Measurements from ENCODE around the gene NUDCD3. TPM values are rescaled to one million over a fixed set of nuclear protein-coding genes. Genes with fewer than 3 reads are reported as not detected.
A peak's percentile ranks its signal among the peaks of the same experiment; 100 is the strongest.

NUDCD3 gene
- total RNA-seq, 3 donors from 2014 or later: 52.1 to 64.0 (median 60.0) TPM

DNA sequence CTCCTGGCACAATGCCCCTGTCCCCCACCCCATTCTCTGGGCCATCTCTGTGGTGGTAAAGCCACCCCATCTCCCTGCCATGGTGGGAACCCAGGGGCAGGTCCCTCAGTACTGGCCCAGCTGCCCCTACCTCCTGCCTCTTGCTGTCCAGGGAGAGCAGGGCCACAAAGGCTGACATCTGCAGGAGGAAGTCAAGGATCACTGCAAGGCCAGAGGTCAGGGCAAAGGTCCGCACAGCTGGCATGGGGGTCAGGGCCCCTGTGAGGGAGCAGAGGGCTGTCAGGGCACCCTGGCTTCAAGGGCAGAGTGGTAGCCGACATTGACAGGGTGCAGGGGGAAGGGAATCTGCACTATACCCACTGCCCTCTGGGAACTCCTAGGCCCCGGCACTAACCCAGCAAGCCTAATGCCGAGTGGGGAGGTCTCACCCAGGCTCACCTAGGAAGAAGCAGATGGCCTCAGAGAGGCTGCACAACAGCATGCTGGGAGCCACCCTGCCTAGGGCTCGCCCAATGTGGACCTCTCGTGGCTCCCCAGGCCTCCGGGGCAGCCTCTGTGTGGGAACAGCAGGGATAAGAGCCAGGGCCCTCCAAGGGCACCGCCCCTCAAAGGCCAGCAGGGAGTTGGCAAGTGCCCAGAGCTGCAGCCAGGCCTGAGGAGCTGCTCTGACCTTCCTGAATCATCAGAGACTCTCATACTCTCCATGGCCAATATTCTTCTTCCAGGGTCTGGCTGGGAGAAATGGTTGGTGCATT lies 43.0 kb upstream of the NUDCD3 start:
- TF ChIP-seq, protein P1, sequence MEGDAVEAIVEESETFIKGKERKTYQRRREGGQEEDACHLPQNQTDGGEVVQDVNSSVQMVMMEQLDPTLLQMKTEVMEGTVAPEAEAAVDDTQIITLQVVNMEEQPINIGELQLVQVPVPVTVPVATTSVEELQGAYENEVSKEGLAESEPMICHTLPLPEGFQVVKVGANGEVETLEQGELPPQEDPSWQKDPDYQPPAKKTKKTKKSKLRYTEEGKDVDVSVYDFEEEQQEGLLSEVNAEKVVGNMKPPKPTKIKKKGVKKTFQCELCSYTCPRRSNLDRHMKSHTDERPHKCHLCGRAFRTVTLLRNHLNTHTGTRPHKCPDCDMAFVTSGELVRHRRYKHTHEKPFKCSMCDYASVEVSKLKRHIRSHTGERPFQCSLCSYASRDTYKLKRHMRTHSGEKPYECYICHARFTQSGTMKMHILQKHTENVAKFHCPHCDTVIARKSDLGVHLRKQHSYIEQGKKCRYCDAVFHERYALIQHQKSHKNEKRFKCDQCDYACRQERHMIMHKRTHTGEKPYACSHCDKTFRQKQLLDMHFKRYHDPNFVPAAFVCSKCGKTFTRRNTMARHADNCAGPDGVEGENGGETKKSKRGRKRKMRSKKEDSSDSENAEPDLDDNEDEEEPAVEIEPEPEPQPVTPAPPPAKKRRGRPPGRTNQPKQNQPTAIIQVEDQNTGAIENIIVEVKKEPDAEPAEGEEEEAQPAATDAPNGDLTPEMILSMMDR (IDR thresholded peaks at IDR 0.05): no peak
- TF ChIP-seq POLR2A (IDR thresholded peaks at IDR 0.05): no peak
- TF ChIP-seq POLR2AphosphoS5 (IDR thresholded peaks at IDR 0.05): no peak
- Histone ChIP-seq H3K27ac (no peak overlapping the region), H3K36me3 (no peaks in the 10 kb centered on the region), H3K4me1 (no peaks in the 10 kb centered on the region), H3K27me3 (no peaks in the 10 kb centered on the region), H3K4me3 (no peak overlapping the region), H3K9me3 (no peaks in the 10 kb centered on the region)
- no peak for DNase-seq (ENCODE audit: low spot score in 2 of 2)
- intact Hi-C loops (cut with DNase I; ENCODE audit: low total_unique reads): no loop called here

DNA sequence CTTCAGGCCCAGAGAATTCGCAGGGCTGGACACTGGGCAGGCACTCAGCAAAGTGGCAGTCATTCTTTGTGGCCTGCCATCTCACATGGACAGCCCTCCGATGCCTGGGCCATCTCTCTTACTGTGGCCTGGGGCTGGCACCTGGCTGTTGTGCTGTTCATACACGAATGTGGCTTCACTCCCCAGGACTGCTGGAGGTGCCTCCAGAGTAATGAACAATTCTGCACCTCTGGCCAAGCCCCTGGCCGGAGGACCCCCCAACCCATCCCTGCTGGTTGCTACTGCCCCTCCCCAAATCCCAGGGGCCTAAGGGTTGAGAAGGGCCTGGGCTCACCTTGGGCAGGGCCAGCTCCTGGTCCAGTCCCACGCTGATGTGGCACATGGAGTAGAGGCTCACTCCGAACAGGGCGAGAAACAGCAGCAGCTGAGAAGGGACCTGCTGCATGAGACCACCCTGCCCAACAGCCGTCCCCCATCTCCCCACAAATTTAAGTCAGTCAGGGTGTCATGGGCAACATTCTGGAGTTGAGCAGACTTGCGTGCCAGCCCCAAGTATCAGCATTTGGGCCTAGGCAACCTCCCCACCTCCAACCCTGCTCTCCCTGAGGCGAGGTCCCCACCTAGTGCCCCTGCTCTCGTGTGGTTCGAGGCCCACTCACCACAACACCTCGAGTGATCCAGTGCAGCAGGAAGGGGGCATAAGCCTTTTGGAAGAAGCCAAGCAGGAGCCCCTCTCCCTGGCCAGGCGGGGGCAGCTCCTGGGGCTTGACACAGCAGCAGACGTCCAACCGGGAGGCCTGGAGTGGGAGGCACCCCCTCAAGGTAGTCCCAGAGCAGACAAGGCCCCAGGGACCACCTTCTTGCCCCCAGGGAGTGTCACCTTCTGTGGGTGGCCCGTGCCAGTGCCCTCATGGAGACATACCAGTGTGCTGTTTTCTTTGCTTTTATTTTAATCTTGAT lies 41.2 kb upstream of the NUDCD3 start:
- intact Hi-C loops (cut with DNase I; ENCODE audit: low total_unique reads): no loop called here
- Histone ChIP-seq H3K4me3 (no peak overlapping the region), H3K27me3 (no peaks in the 10 kb centered on the region), H3K27ac (no peak overlapping the region), H3K4me1 (no peaks in the 10 kb centered on the region), H3K9me3 (peaks cover 5 to 6% of the 10 kb centered on the region in 2 donors), H3K36me3 (no peaks in the 10 kb centered on the region)
- TF ChIP-seq, protein P1 (IDR thresholded peaks at IDR 0.05): no peak
- TF ChIP-seq POLR2A (IDR thresholded peaks at IDR 0.05) (no peak), POLR2AphosphoS5 (IDR thresholded peaks at IDR 0.05) (no peak)
- DNase-seq (ENCODE audit: low spot score in 2 of 2): no peak

DNA sequence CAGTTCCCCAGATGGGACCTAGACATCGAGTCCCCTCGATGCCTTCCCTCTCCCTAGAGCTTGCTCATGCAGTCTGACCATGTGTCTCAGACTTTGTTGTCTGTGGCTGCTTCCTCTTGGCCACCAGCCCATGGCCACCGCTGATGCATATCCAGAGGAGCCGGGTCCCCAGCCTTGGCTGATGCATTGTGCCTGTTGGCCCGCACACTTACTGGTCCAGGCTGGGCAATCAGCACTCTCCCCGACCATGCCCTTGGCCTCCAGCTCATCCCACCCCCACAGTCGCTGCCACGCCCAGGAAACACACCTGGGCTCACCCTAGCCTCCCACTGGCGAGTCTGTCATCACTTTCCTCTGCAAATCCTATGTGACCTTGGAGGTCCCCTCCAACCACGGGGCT lies 40.5 kb upstream of the NUDCD3 start:
- intact Hi-C loops (cut with DNase I; ENCODE audit: low total_unique reads): no loop called here
- peaks cover 12 to 13% of the 10 kb centered on the region in 2 donors for H3K9me3 ChIP-seq
- no peaks in the 10 kb centered on the region for H3K36me3 ChIP-seq
- TF ChIP-seq POLR2AphosphoS5 (IDR thresholded peaks at IDR 0.05): no peak
- TF ChIP-seq, protein P1 (IDR thresholded peaks at IDR 0.05): no peak
- TF ChIP-seq POLR2A (IDR thresholded peaks at IDR 0.05): no peak
- H3K27ac ChIP-seq: no peak overlapping the region
- no peaks in the 10 kb centered on the region for H3K27me3 ChIP-seq
- no peak overlapping the region for H3K4me3 ChIP-seq
- peak in 1 of 2 donors; percentile 48 for DNase-seq (ENCODE audit: low spot score in 2 of 2)
- H3K4me1 ChIP-seq: no peaks in the 10 kb centered on the region

DNA sequence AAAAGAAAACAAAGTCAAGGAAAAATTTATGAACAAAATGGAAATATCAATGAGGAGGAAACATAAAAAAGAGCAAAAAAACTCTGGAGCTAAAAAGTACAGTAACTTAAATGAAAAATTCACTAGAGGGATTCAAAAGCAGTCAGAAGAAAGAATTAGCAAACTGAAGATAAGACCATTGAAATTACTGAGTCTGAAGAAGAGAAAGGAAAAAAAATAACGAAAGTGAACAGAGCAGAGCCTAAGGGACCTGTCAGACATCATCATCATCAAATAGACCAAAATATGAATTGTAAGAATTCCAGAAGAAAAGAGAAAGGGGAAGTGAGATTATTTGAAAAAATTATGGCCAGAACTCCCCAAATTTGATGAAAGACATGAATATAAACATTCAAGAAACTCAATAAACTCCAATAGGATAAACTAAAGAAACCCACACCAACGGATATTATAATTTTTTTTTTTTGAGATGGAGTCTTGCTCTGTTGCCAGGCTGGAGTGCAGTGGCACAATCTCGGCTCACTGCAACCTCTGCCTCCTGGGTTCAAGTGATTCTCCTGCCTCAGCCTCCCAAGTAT lies 34.4 kb upstream of the NUDCD3 start:
- no peaks in the 10 kb centered on the region for H3K27me3 ChIP-seq
- peaks cover 22 to 25% of the 10 kb centered on the region in 2 donors for H3K9me3 ChIP-seq
- H3K4me1 ChIP-seq: no peaks in the 10 kb centered on the region
- no peak overlapping the region for H3K4me3 ChIP-seq
- DNase-seq (ENCODE audit: low spot score in 2 of 2): no peak
- no peak for TF ChIP-seq POLR2AphosphoS5 (IDR thresholded peaks at IDR 0.05)
- TF ChIP-seq POLR2A (IDR thresholded peaks at IDR 0.05): no peak
- TF ChIP-seq, protein P1 (IDR thresholded peaks at IDR 0.05): no peak
- H3K27ac ChIP-seq: no peak overlapping the region
- intact Hi-C loops (cut with DNase I; ENCODE audit: low total_unique reads): no loop called here
- no peaks in the 10 kb centered on the region for H3K36me3 ChIP-seq
